Activated naive CD4-positive, alpha-beta T cell treated with anti-CD3 and anti-CD28 coated beads, Interleukin-2, amount 50 U/mL, for 16 hours (primary cell): ENCODE results near the gene CTSG.
"Not testable (repeated sequence)": the region's sequence is repeated elsewhere in the genome, so short reads cannot be mapped to it uniquely, and the experiment has no call there.

Experiments used
- DNase-seq: peaks from one replicate; pipeline ENCODE4 v3.0.0-alpha.2; 2020

Gene CTSG

GRCh38 chr14:24576182-24576581 lies at the start of gene CTSG:
Gene CTSG (minus strand): TSS chr14:24576250. CDS start chr14:24576223, 27 bp downstream.
- DNase-seq = no peak

GRCh38 chr14:24613747-24614146 lies 37.7 kb upstream of the CTSG start:
- DNase-seq = no peak

GRCh38 chr14:24613241-24613640 lies 37.2 kb upstream of the CTSG start:
- DNase-seq = no peak

- no peak for DNase-seq
Measured at GRCh38 chr14:24612196-24612595, 36.1 kb upstream of the CTSG start.

- DNase-seq = no peak
Measured at GRCh38 chr14:24609655-24610344, 33.8 kb upstream of the CTSG start, which contains the start of gene GZMH. Gene GZMH (minus strand): TSS chr14:24609685. CDS start chr14:24609613, 72 bp downstream.

GRCh38 chr14:24607635-24608514 lies 31.8 kb upstream of the CTSG start:
- no peak for DNase-seq

- no peak for DNase-seq
Measured at GRCh38 chr14:24607081-24607480, 31.0 kb upstream of the CTSG start.

GRCh38 chr14:24606297-24606696 lies 30.2 kb upstream of the CTSG start:
- no peak for DNase-seq

- DNase-seq = peak; percentile 70
Measured at GRCh38 chr14:24605435-24606190, 29.6 kb upstream of the CTSG start.

- DNase-seq = no peak
Measured at GRCh38 chr14:24597403-24597802, 21.4 kb upstream of the CTSG start.

GRCh38 chr14:24595073-24595808 lies 19.2 kb upstream of the CTSG start:
- no peak for DNase-seq

- not testable (repeated sequence) for DNase-seq
Measured at GRCh38 chr14:24591004-24591403, 15.0 kb upstream of the CTSG start.

- DNase-seq = not testable (repeated sequence)
Measured at GRCh38 chr14:24584402-24584801, 8.4 kb upstream of the CTSG start.

- no peak for DNase-seq
Measured at GRCh38 chr14:24578558-24578957, 2.5 kb upstream of the CTSG start.

GRCh38 chr14:24576771-24577170 lies 721 bp upstream of the CTSG start:
- DNase-seq = no peak

GRCh38 chr14:24574206-24574774 lies 1.8 kb downstream of the CTSG start:
- DNase-seq = no peak

- no peak for DNase-seq
Measured at GRCh38 chr14:24566318-24566717, 9.7 kb downstream of the CTSG start.

- DNase-seq = no peak
Measured at GRCh38 chr14:24565766-24566165, 10.3 kb downstream of the CTSG start.

GRCh38 chr14:24563505-24563904 lies 12.5 kb downstream of the CTSG start:
- no peak for DNase-seq

- no peak for DNase-seq
Measured at GRCh38 chr14:24556756-24557155, 19.3 kb downstream of the CTSG start.

- not testable (repeated sequence) for DNase-seq
Measured at GRCh38 chr14:24549064-24549463, 27.0 kb downstream of the CTSG start.

GRCh38 chr14:24542346-24542936 lies 33.6 kb downstream of the CTSG start:
- DNase-seq = no peak
